Body of pancreas (tissue), 4 donors: Measurements from ENCODE around the gene SV2B. TPM values are rescaled to one million over a fixed set of nuclear protein-coding genes. Genes with fewer than 3 reads are reported as not detected.

Experiments
- ATAC-seq: fragments of 150-250 bp; one replicate; pipeline ENCODE4 v1.9.1; 2016
- DNase-seq, 4 donors: peaks; one replicate each; pipeline ENCODE4 v3.0.0-alpha.2; 2019
- H3K27ac ChIP-seq, 4 donors: fragments of 200-600 bp; sonication (generic); 1 replicate in 3 of 4; 2 replicates in 1 of 4; pipeline versions ENCODE4 v1.5.1 to v1.6.1; 2016 to 2019; ENCODE audit warnings: mild to moderate bottlenecking in 1 of 4, mixed read lengths in 1 of 4, moderate library complexity in 1 of 4
- H3K27me3 ChIP-seq, 2 donors: fragments of 200-600 bp; sonication (generic); one replicate each; pipeline ENCODE4 v1.6.0; 2016; ENCODE audit warnings: mild to moderate bottlenecking in 1 of 2
- H3K36me3 ChIP-seq, 2 donors: fragments of 200-600 bp; sonication (generic); replicated peaks in 1 of 2; 2 replicates each; pipeline ENCODE4 v1.5.1; 2016; ENCODE audit warnings: low read depth in 2 of 2; ENCODE audit not compliant: insufficient read depth in 1 of 2
- H3K4me1 ChIP-seq: fragments of 200-600 bp; sonication (generic); one replicate; pipeline ENCODE4 v1.6.0; 2016
- H3K4me3 ChIP-seq, 2 donors: fragments of 200-600 bp; sonication (generic); 1 replicate in 1 of 2; 2 replicates in 1 of 2; pipeline ENCODE4 v1.5.1; 2016 to 2019
- H3K9me3 ChIP-seq, 3 donors: fragments of 200-600 bp; sonication (generic); 1 replicate in 2 of 3; 2 replicates in 1 of 3; pipeline ENCODE4 v1.5.1; 2016
- POLR2A ChIP-seq, 3 donors: fragments of 450-650 bp; IDR thresholded peaks; one replicate each; pipeline ENCODE4 v1.6.1; 2016; ENCODE audit warnings: antibody characterized with exemption in 3 of 3, mild to moderate bottlenecking in 2 of 3
- WGBS, 2 donors: methylation state at CpG; one replicate each; pipeline ENCODE4 v1.1.5; 2017; 5-methylcytosine and 5-hydroxymethylcytosine counted together
- intact Hi-C: fragments of 100-400 bp; cut with DNase I; formaldehyde crosslinking; loops from one replicate; pipeline ENCODE4 v1.15.1; 2023
- total RNA-seq, 2 donors: library from RNA; depleted of rRNA; stranded (reverse); fragments of >200 nt; gene quantifications; one replicate each; pipeline ENCODE4 v1.1.0, GENCODE V29; 2016
- TF ChIP-seq, protein P1 (sequence below), 7 experiments: fragments of 450-650 bp in 4 of 7; fragments of 200-600 bp in 3 of 7; sonication (generic) in 3 of 7; IDR thresholded peaks; one replicate each; pipeline ENCODE4 v1.5.1; 2016 to 2019; ENCODE audit warnings: antibody characterized with exemption in 7 of 7

The SV2B gene
- total RNA-seq, 2 donors from 2014 or later: 0.78 to 20.4 TPM

DNA sequence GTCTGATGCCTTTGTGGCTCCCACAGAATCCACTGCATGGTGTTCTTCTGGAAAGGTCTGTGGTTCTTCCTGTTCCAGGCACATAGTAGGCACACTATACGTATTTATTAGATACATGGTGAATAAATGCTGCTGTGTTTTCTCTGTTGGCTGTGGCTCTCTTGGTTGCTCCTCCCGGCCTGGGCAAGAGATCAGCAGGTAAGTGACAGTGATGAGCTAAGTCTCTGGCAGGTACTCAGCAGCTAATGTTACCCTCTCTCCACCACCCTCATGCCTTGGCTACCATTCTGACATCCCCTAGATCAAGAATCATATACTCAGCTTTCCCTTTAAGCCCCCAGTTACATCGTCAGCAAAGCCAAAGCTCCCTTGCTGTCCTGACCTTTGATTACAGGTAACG, 8.4 kb downstream of the SV2B start:
- Histone ChIP-seq H3K27ac (no peak overlapping the region), H3K4me1 (peaks cover 10% of the 10 kb centered on the region), H3K9me3 (no peaks in the 10 kb centered on the region), H3K36me3 (no peaks in the 10 kb centered on the region), H3K4me3 (no peak overlapping the region), H3K27me3 (no peaks in the 10 kb centered on the region)
- DNase-seq (no peak), ATAC-seq (no peak)
- 56 to 61% methylated on average over 4 of the region's 4 CpGs for WGBS, 2 donors
- intact Hi-C loops: no loop called here
- TF ChIP-seq POLR2A (IDR thresholded peaks at IDR 0.05): no peak
- TF ChIP-seq, protein P1, sequence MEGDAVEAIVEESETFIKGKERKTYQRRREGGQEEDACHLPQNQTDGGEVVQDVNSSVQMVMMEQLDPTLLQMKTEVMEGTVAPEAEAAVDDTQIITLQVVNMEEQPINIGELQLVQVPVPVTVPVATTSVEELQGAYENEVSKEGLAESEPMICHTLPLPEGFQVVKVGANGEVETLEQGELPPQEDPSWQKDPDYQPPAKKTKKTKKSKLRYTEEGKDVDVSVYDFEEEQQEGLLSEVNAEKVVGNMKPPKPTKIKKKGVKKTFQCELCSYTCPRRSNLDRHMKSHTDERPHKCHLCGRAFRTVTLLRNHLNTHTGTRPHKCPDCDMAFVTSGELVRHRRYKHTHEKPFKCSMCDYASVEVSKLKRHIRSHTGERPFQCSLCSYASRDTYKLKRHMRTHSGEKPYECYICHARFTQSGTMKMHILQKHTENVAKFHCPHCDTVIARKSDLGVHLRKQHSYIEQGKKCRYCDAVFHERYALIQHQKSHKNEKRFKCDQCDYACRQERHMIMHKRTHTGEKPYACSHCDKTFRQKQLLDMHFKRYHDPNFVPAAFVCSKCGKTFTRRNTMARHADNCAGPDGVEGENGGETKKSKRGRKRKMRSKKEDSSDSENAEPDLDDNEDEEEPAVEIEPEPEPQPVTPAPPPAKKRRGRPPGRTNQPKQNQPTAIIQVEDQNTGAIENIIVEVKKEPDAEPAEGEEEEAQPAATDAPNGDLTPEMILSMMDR (IDR thresholded peaks at IDR 0.05): no peak

GRCh38 chr15:91109885-91110284, 9.8 kb downstream of the SV2B start:
- intact Hi-C loops: no loop called here
- Histone ChIP-seq H3K27me3 (no peaks in the 10 kb centered on the region), H3K4me1 (peaks cover 1% of the 10 kb centered on the region), H3K27ac (no peak overlapping the region), H3K36me3 (no peaks in the 10 kb centered on the region), H3K4me3 (no peak overlapping the region), H3K9me3 (no peaks in the 10 kb centered on the region)
- TF ChIP-seq, protein P1 (IDR thresholded peaks at IDR 0.05): no peak
- TF ChIP-seq POLR2A (IDR thresholded peaks at IDR 0.05): no peak
- 68% methylated on average over 6 of the region's 6 CpGs for WGBS, 2 donors
- DNase-seq (no peak), ATAC-seq (no peak)

DNA sequence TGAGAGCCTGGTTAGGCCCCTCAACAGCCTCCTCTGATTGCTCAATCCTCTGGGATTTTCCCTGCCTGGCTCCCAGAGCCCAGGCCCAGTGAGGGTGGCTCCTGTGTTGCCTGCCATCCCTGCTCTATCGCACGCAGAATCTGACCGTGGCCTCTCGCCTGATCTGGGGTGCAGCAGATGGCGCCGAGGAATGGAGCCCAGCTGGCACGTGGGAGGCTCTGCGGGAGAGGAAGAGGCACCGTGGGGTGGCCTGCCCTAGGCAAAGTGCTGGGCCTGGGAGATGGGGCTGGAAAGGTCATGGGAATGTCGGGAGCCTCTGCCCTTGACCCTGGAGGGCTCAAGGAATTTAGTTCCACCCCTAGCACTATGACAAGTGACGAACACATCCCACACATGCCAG, 10.3 kb downstream of the SV2B start:
- Histone ChIP-seq H3K36me3 (no peaks in the 10 kb centered on the region), H3K27ac (no peak overlapping the region), H3K4me1 (peaks cover 6% of the 10 kb centered on the region), H3K4me3 (no peak overlapping the region), H3K9me3 (no peaks in the 10 kb centered on the region), H3K27me3 (no peaks in the 10 kb centered on the region)
- TF ChIP-seq, protein P1 (IDR thresholded peaks at IDR 0.05): no peak
- TF ChIP-seq POLR2A (IDR thresholded peaks at IDR 0.05): no peak
- intact Hi-C loops: no loop called here
- DNase-seq (no peak), ATAC-seq (no peak)
- 90 to 91% methylated on average over 10 to 11 of the region's 11 CpGs for WGBS, 2 donors

GRCh38 chr15:91113030-91113429, 13.0 kb downstream of the SV2B start:
- no peaks in the 10 kb centered on the region for H3K27me3 ChIP-seq

GRCh38 chr15:91114301-91114700, 14.2 kb downstream of the SV2B start:
- DNase-seq (no peak), ATAC-seq (no peak)
- 52 to 70% methylated on average over 5 of the region's 5 CpGs for WGBS, 2 donors
- TF ChIP-seq POLR2A (IDR thresholded peaks at IDR 0.05): no peak
- TF ChIP-seq, protein P1 (IDR thresholded peaks at IDR 0.05): no peak
- Histone ChIP-seq H3K4me3 (no peak overlapping the region), H3K36me3 (no peaks in the 10 kb centered on the region), H3K27ac (peak overlapping the region in 3 of 4 donors; percentile 70 to 80 (median 74)), H3K27me3 (no peaks in the 10 kb centered on the region), H3K9me3 (no peaks in the 10 kb centered on the region), H3K4me1 (peaks cover 14% of the 10 kb centered on the region)
- intact Hi-C loops: no loop called here

More at GRCh38 chr15:91113030-91113429, 13.0 kb downstream of the SV2B start:
- TF ChIP-seq, protein P1 (IDR thresholded peaks at IDR 0.05): no peak
- TF ChIP-seq POLR2A (IDR thresholded peaks at IDR 0.05): no peak
- 51 to 55% methylated on average over 6 of the region's 6 CpGs for WGBS, 2 donors
- DNase-seq (no peak), ATAC-seq (no peak)
- intact Hi-C loops: no loop called here
- Histone ChIP-seq H3K4me3 (no peak overlapping the region), H3K36me3 (no peaks in the 10 kb centered on the region), H3K27ac (peak overlapping the region in 1 of 4 donors; percentile 42), H3K4me1 (peaks cover 14% of the 10 kb centered on the region), H3K9me3 (no peaks in the 10 kb centered on the region)
